Duodenal mucosa (tissue), 2 donors: ENCODE measurements around the gene TRUB1.

Experiments used
- H3K27ac ChIP-seq: one replicate; pipeline ENCODE4 v1.7.0; 2013; ENCODE audit warnings: low read depth, low read length
- H3K27me3 ChIP-seq, 2 donors: one replicate each; pipeline ENCODE4 v1.7.0; 2013; ENCODE audit warnings: low read length in 2 of 2, control low read depth in 1 of 2; ENCODE audit not compliant: insufficient read depth in 2 of 2, control insufficient read depth in 1 of 2
- H3K36me3 ChIP-seq, 2 donors: one replicate each; pipeline ENCODE4 v1.7.0; 2013; ENCODE audit warnings: low read length in 2 of 2, control low read depth in 1 of 2; ENCODE audit not compliant: insufficient read depth in 2 of 2, control insufficient read depth in 1 of 2
- H3K4me1 ChIP-seq, 2 donors: one replicate each; pipeline ENCODE4 v1.7.0; 2013; ENCODE audit warnings: low read length in 2 of 2, control low read depth in 1 of 2; ENCODE audit not compliant: insufficient read depth in 2 of 2, control insufficient read depth in 1 of 2
- H3K4me3 ChIP-seq, 2 donors: one replicate each; pipeline ENCODE4 v1.7.0; 2013; ENCODE audit warnings: low read length in 2 of 2, low read depth in 1 of 2
- H3K9ac ChIP-seq, 2 donors: one replicate each; pipeline ENCODE4 v1.7.0; 2013; ENCODE audit warnings: low read length in 2 of 2, low read depth in 1 of 2
- H3K9me3 ChIP-seq, 2 donors: one replicate each; pipeline ENCODE4 v1.7.0; 2013; ENCODE audit warnings: low read length in 2 of 2, control low read depth in 1 of 2; ENCODE audit not compliant: control insufficient read depth in 1 of 2

The TRUB1 gene

DNA sequence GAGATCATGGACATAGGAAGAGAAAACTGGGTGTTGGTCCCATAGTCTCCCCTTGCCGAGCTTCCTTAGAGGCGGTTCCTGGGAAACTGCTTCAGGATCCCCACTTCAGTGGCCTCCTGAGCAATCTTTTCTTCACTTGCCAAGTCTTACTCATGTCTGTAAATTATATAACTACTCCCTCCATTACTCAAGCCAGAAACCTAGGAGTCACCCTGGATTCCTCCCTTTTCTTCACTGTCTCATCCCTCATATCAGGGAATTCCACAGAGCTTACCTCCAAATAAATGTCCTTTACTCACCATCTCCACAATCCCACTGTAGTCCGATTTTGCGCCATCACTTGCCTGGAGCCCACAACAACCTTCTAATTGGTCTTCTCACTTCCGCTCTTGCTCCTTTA lies 29.1 kb upstream of the TRUB1 start:
- Histone ChIP-seq H3K9me3 (no peaks in the 10 kb centered on the region), H3K27ac (no peak overlapping the region), H3K36me3 (no peaks in the 10 kb centered on the region), H3K27me3 (peaks cover 0 to 3% of the 10 kb centered on the region in 2 donors), H3K9ac (no peak overlapping the region), H3K4me1 (no peaks in the 10 kb centered on the region), H3K4me3 (no peak overlapping the region)

DNA sequence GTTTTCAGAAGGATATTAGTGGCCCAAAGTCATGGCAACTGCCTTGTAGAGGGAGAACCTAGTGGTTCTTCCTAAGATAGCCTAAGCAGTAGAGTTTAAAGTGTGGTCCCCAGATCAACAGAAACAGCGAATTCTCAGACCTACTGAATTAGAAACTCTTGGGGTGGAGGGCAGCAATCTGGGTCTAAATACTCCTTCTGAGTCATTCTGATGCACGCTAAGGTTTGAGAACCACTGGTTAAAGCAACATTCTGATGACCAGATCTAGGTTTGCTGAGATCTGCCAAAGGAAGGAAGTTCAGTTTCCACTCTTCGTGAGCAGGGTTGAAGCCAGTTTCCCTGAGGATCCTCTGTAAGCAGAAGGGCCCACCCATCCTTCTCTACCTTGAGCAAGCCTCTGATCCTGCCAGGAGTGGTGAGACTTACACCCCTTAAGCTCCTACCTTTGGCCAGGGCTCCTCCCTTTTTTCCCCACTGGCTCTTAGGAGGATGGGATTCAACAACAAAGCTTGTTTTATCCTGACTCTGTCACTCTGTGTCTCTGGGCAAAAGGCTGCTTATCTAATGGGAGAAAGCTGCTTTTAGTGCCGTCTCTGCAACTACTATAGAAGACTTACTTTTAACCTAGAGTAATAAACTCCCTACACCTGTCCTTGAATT lies 26.8 kb upstream of the TRUB1 start:
- H3K27me3 ChIP-seq, result no peaks in the 10 kb centered on the region
- H3K9me3 ChIP-seq, result no peaks in the 10 kb centered on the region
- no peak overlapping the region for H3K9ac ChIP-seq
- peaks cover 0 to 4% of the 10 kb centered on the region in 2 donors for H3K4me1 ChIP-seq
- H3K27ac ChIP-seq, result no peak overlapping the region
- no peak overlapping the region for H3K4me3 ChIP-seq
- no peaks in the 10 kb centered on the region for H3K36me3 ChIP-seq

DNA sequence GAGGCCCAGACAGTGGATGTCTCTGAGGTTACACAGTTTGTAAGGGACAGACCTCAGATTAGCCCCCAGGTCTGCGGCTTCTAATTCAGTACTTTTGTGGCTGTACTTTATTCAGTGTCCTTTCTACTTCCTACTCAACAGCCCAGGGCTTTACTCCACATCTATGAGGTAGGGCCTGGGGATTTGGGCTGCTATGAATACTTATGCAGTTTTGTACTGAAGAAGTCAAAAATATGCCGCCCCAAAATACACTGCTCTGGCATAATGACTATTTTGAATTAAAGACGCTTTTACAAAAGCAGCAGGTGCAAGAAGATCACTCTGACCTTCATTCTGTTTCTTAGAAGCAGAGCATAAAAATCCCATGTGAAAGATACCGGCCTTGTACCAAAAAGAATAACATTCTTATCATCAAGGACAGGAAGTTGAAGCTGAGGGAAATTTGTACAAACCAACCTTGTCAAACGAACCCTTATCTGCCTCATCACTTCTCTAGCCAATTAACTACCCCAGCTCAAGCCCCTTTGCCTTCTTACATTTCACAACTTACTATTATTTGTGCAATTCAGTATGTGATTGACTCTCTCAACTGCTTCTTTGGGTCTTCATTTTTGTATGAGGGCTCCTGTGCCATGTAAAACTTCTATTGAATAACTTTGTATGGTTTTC lies 26.1 kb upstream of the TRUB1 start:
- H3K36me3 ChIP-seq, result no peaks in the 10 kb centered on the region
- peaks cover 0 to 4% of the 10 kb centered on the region in 2 donors for H3K4me1 ChIP-seq
- H3K9ac ChIP-seq, result no peak overlapping the region
- H3K27ac ChIP-seq, result no peak overlapping the region
- no peak overlapping the region for H3K4me3 ChIP-seq
- H3K27me3 ChIP-seq, result no peaks in the 10 kb centered on the region
- no peaks in the 10 kb centered on the region for H3K9me3 ChIP-seq

DNA sequence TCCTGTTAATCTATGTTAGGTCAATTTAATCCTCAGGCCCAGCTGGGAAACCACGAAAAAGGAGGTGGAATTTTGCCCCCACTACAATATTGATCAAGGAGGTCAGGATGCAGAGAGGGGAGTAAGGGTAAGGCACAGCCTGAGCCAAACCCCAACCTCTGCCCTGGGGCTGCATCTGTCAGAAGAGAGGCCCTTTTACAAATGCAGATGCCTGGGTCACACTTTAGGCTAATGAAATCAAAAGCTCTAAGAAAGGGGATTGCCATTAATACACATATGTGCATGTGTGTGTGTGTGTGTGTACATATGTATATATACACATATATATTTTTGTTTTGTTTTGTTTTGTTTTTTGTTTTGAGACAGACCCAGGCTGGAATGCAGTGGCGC lies 25.5 kb upstream of the TRUB1 start:
- no peaks in the 10 kb centered on the region for H3K27me3 ChIP-seq
- no peaks in the 10 kb centered on the region for H3K36me3 ChIP-seq
- peaks cover 0 to 4% of the 10 kb centered on the region in 2 donors for H3K4me1 ChIP-seq
- no peak overlapping the region for H3K4me3 ChIP-seq
- no peak overlapping the region for H3K27ac ChIP-seq
- no peaks in the 10 kb centered on the region for H3K9me3 ChIP-seq
- no peak overlapping the region for H3K9ac ChIP-seq

DNA sequence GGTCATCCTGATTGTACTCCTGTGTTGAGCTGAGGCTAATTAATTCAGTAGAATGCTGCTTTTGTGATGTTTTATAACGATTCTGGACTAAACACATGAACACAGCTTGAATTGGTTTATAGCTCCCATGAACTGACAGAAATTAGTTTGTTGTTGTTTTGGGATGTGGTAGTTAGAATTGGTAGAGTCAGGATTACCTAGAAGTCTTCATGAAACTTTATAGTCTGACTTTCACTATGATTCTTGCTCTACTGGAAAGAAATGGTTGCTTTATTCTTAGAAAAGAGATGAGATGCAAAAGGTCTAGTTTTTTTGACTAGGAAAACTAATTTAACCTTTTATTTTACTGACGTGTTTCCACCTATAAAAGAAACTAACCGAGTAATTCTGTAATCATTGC lies 23.4 kb upstream of the TRUB1 start:
- Histone ChIP-seq H3K27ac (no peak overlapping the region), H3K27me3 (no peaks in the 10 kb centered on the region), H3K9me3 (no peaks in the 10 kb centered on the region), H3K9ac (no peak overlapping the region), H3K36me3 (no peaks in the 10 kb centered on the region), H3K4me1 (peaks cover 0 to 4% of the 10 kb centered on the region in 2 donors), H3K4me3 (no peak overlapping the region)

DNA sequence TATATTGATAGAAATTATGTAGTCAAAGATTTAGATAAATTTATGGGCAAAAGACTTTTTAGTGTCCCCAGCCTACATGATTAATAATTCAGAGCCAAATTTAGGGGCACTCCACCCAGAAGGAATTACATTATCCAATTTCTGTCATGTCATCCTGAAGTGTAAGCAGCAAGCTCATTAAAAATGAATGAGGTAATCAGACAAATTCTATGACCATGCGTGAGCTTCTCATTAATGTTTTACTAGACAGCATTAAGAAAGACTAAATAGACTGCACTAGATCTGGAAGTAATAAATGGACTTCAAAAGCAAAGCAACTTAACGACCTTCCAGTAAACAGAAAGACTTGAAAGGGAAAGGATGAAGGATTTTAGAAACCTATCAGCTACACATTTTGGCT lies 22.7 kb upstream of the TRUB1 start:
- Histone ChIP-seq H3K4me3 (no peak overlapping the region), H3K27me3 (no peaks in the 10 kb centered on the region), H3K9ac (no peak overlapping the region), H3K4me1 (peaks cover 0 to 4% of the 10 kb centered on the region in 2 donors), H3K36me3 (no peaks in the 10 kb centered on the region), H3K27ac (no peak overlapping the region), H3K9me3 (no peaks in the 10 kb centered on the region)

DNA sequence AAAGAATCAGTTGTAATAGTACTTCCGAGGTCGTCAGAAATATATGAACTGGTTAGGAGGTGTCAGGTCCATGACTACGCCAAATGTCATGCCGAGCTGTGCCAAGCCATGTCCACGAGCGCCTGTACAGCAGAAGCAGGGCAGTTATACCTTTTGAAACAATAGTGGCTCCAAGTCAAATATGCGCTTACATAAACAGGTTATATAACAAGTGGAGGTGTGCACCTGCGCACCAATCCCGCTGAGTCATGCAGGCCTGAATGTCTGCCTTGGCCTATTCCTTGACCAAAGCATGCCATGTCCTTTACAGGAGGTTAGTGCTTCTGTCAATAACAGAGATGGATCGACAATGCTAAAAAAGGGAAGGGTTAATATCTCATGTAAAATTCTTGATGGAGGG lies 21.3 kb upstream of the TRUB1 start:
- Histone ChIP-seq H3K27me3 (no peaks in the 10 kb centered on the region), H3K27ac (no peak overlapping the region), H3K4me3 (no peak overlapping the region), H3K9ac (no peak overlapping the region), H3K4me1 (peaks cover 0 to 4% of the 10 kb centered on the region in 2 donors), H3K36me3 (no peaks in the 10 kb centered on the region), H3K9me3 (no peaks in the 10 kb centered on the region)

DNA sequence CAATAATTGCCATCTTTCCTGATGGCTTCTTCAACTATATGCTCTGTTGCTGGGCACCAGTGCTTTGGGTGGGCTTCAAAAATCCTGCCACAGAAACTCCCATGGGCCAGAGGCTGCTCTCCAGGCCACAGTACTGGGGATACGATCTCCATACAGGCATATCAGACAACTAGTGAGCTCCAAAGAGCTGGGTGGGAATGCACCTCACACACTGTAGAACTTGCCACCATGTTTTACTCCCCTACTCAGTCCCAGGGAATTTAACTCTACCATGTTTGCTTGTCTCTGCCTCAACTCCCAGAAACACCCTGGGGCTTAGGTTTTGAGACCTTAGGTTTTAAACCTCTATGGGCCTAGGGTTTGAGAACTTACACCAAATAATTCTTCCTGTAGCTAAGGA lies 20.5 kb upstream of the TRUB1 start:
- no peaks in the 10 kb centered on the region for H3K36me3 ChIP-seq
- H3K27me3 ChIP-seq, result no peaks in the 10 kb centered on the region
- no peak overlapping the region for H3K4me3 ChIP-seq
- H3K27ac ChIP-seq, result no peak overlapping the region
- H3K9ac ChIP-seq, result no peak overlapping the region
- H3K4me1 ChIP-seq, result peaks cover 0 to 4% of the 10 kb centered on the region in 2 donors
- H3K9me3 ChIP-seq, result no peaks in the 10 kb centered on the region

DNA sequence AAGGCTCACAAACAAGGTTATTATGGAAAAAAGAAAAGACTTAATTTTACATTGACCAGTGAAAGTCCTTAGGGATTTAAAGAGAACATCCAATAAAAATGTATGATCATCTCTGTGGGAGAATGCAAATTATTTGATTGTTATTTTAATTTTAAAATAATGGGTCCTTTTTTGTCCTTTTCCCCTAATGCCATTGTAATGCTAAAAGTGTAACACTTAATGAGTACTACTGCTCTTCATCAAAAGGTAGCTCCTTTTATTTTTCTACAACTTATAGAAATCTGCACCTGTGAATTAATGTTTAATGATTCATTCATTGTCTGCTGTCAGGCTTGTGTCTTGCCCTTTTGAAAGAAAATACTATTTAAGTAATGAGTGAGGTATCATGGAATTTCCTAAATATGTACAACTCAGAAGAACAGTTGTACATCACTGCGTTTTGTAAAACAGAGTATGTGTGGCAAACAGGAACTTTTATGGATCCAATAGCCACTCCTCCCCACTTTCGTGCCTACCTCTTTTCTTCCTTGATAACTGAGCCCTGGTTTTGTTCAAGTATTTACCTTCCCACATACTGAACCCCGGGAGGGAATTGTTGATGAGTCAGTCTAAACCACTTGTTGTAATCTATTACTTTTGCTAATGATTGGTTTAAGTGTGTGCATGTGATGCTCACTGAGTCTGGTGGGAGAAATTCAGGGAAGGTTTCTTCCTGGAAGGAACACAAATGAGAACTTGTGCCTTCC lies 19.9 kb upstream of the TRUB1 start:
- H3K4me3 ChIP-seq, result no peak overlapping the region
- peaks cover 0 to 7% of the 10 kb centered on the region in 2 donors for H3K4me1 ChIP-seq
- no peaks in the 10 kb centered on the region for H3K36me3 ChIP-seq
- no peak overlapping the region for H3K9ac ChIP-seq
- no peaks in the 10 kb centered on the region for H3K27me3 ChIP-seq
- no peak overlapping the region for H3K27ac ChIP-seq
- H3K9me3 ChIP-seq, result no peaks in the 10 kb centered on the region

DNA sequence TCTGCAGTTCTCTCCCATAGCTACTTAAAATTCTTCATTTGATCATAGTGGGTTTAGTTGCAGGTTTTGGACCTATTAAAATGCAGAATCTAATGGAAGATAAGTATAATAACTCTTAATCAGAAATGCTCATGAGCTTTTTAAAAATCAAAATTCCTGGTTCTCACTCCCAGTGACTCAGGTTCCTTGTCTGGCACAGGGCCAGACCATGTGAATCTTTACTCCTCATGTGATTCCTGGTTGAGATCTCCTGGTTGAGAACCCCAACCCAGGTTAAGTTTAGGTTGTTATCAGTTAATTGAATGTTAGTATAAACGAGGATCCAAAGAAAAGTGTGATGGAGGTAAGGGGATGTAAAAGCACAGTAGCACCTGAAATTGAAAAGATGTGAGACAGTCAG lies 17.5 kb upstream of the TRUB1 start:
- Histone ChIP-seq H3K9me3 (no peaks in the 10 kb centered on the region), H3K4me3 (no peak overlapping the region), H3K4me1 (peaks cover 0 to 9% of the 10 kb centered on the region in 2 donors), H3K27ac (no peak overlapping the region), H3K36me3 (no peaks in the 10 kb centered on the region), H3K9ac (no peak overlapping the region), H3K27me3 (no peaks in the 10 kb centered on the region)
